Measurements from ENCODE around the gene PRKG1.

The PRKG1 gene

DNA sequence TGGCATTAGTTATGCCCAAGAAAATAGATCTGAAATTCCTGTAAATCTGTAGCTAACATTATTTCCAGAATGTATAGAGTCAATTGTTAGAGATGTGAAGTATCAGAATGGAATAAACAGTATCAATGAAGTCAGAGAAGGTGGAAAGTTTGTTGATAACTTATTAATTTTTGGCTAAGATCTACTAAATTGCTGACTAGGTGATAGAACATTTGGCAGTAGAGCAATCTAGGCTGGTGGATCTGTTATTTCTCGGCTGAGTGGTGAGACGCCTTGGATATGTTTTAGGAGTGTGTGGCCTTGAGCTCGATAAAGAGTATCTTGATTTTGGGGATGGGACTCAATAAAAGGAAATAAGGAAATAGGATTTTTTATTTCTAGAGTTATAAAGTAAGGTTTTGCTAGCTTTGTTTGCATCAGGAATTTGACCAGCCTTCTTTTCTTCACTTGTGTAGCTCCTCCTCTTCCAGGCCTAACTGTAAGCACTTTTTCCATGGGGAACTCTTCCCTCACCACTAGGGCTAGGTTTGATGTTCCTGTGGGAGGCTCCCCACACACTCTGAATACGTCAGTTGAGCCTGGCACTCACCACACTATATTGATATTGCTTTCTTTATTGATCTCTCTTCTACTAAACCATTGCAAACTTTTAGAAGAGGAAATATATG, 711.9 kb downstream of the PRKG1 start:
- no peak for DNase-seq

GRCh38 chr10:51786684-51787035, 712.4 kb downstream of the PRKG1 start:
- DNase-seq, result no peak

- no peak for DNase-seq
Measured at GRCh38 chr10:51788273-51788672, 714.0 kb downstream of the PRKG1 start.

GRCh38 chr10:51789118-51789517, 714.8 kb downstream of the PRKG1 start:
- no peak for DNase-seq

GRCh38 chr10:51789903-51790302, 715.6 kb downstream of the PRKG1 start:
- DNase-seq, result no peak

DNA sequence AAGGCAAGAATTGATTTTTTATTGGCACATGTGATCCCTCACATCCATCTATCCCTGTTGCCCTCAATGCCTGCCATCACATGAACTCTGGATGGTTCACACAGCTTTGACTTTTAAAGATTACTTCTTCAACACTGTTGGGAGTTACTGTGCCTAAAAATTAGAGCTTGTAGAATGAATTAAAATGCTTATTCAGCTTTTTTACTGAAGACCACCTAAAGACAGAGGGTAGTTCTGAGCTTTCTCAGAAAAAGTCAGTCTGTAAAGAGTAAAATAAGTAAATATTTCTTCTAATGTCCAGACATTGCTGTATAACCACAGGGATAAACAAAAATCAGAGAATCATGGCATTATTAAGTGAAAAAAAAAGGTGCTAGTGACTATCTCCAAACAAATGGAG, 718.4 kb downstream of the PRKG1 start:
- no peak for DNase-seq

DNA sequence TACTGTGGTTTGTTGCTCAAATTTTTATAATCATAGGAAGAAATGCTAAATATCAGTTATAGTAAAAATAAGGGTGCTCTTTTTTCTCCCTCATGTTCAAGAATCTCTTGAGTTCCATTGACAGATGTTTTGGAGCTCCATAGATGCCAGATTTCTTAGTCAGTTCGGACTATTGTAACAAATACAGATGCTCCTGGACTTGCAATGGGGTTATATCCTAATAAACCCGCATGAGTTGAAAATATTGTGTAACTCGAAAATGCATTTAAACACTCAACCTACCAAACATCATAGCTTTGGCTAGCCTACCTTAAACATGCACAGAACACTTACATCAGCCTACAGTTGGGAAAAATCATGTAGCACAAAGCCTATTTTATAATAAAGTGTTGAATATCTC, 725.8 kb downstream of the PRKG1 start:
- no peak for DNase-seq

DNA sequence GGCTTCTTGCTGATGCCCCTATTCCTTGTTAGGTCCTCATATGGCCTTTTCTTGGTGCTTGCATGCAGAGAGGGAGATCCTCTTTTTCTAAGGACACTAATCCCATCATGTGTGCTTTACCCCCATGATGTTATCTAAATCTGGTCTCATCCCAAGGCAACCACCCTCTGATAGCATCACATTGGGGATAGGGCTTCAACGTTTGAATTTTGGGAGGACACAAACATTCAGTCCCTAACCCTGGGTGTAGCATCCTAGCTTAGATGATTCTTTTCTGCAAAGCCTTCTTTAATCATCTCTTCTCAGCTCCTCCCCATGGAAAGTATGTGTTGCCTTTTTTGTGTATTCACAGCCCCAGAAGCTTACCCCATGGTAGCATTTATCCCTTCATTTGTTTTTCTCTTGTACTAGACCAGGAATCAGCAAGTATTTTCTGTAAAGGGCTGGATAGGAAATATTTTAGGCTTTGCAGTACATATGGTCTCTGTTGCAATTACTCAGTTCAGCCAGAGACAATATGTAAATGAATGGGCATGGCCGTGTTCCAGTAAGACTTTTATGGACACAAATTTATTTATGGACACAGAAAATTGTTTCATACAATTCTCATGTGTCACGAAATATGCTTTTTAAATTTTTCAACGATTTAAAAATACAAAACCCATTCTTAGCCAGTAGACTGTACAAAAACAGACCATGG, 726.6 kb downstream of the PRKG1 start:
- DNase-seq, result no peak

GRCh38 chr10:51802030-51802429, 727.7 kb downstream of the PRKG1 start:
- DNase-seq, result no peak

DNA sequence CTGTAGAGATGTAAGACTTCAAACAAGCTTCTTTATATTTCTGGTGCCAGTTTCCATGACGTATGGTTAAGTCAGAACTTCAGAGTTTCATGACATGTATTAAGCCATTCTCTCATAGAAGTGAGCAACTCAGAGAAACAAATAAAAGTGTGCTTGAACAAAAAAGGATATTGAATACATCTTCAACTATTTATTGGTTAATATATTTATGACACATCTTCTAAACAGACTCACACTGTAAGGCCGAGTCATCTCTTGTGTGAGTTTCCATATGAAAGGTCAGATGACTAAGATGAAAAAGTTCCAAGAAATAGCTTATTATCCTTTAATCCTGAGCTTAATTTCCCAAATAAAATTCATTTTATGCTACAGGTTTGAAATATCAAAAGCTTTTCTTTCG, 730.6 kb downstream of the PRKG1 start:
- no peak for DNase-seq

DNA sequence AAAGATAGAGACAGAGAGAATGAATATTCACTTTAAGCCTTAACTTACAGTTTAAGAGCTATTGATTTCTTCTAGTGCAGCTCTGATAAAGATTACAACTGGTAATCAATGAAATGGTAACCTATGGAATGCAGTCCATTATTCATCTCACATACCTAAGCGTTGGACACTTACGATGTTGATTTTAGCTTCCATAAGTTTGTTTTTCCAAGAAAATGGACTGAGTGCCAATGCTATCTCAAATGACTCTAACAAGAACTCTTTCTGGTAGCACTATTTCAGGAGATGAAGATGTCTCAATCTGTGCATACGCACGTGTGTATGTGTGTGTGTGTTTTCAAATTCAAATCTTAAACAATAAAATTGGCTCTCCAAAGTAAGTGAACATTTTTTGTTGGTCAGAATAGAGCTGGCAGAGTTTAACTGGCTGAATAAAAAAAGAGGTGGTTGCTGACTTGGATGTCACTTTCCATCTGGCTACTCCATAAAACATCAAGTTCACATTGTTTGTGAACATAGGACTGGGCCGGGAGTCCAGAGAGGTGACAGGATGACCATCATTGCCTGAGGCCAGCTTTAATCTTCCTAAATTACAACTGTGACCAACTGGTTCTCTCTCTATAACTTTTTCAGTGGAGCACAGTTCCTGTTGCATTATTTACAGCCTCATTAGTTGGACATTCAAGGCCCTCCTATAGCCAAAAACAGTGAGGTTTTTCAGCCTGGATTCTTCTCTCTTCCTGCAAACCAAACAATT, 732.0 kb downstream of the PRKG1 start:
- no peak for DNase-seq

DNA sequence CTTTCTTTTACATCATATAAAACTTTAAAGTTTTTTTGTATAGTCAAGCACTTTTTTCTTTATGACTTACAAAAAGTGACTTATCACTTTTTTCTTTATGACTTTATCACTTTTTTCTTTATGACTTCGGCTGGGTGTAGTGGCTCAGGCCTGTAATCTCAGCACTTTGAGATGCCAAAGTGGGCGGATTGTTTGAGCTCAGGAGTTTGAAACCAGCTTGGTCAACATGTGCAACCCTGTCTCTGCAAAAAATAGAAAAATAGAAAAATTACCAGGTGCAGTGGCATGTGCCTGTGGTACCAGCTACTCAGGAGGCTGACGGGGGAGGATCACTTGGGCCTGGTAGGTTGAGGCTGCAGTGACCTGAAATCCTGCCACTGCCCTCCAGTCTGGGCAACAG, 733.9 kb downstream of the PRKG1 start:
- no peak for DNase-seq

GRCh38 chr10:51815723-51816122, 741.4 kb downstream of the PRKG1 start:
- DNase-seq, result no peak

DNA sequence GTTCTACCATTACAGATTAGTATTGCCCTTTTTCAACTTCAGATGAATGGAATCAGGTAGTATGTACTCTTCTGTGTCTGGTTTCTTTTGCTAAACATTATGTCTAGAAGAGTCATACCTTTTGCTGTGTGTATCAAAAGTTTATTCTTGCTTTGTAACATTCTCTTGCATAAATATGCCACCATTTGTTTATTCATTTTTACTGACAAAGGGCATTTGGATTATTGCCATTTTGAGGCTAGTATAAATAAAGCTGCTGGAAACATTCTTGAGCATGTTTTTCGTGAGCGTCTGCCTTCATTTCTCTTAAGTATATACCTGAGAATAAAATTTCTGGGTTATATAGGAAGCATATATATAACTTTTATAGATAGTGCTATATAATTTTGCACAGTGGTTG, 746.8 kb downstream of the PRKG1 start:
- no peak for DNase-seq

DNA sequence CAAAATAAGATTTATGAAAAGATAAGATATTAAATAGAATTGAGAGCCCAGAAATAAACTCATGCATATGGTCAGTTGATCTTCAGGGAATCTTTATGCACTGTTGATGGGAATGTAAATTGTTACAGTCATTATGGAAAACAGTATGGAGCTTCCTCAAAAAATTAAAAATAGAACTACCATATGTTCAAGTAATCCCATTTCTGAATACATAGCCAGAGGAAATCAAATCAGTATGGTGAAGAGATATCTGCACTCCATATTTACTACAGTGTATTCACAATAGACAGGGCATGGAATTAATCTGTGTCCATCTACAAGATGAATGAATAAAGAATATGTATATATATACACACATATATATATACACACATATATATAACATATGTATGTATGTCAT, 747.5 kb downstream of the PRKG1 start:
- DNase-seq, result no peak

GRCh38 chr10:51832652-51833383, 758.5 kb downstream of the PRKG1 start:
- DNase-seq, result peak; percentile 26

DNA sequence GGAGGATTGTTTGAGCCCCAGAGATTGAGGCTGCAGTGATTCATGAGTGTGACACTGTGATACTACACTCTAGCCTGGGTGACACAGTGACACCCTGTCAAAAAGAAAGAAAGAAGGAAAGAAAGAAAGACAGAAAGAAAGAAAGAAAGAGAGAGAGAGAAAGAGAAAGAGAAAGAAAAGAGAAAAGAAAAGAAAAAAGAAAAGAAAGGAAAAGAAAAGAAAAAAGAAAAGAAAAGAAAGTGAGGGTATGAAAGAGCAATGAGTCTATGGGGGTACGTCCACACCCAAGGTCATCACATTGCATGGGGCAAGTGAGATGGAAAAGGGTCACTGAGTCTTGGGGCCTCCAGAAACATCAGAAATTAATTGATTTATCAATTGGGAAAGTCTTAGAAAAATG, 760.3 kb downstream of the PRKG1 start:
- no peak for DNase-seq

DNA sequence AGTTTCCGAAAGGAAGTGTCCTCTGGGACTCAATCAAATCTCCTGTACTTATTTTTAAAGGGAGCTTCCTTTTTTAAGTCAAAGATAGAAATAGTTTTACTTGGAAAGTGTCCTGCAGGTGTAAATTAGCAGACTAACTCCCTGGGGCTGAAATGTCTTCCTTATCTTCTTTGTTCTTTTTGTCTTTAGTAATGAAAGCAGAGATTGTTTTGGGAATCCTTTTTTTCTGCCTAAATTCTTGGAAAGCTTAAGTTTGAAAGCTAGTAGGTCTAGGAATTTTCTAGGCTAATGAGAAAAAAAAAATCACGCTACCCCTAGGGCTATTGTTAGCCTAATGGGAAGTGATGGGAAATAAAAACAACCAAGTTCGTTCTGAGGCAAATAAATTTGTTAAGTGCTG, 764.2 kb downstream of the PRKG1 start:
- DNase-seq, result no peak

GRCh38 chr10:51843966-51844365, 769.7 kb downstream of the PRKG1 start:
- DNase-seq, result no peak

DNA sequence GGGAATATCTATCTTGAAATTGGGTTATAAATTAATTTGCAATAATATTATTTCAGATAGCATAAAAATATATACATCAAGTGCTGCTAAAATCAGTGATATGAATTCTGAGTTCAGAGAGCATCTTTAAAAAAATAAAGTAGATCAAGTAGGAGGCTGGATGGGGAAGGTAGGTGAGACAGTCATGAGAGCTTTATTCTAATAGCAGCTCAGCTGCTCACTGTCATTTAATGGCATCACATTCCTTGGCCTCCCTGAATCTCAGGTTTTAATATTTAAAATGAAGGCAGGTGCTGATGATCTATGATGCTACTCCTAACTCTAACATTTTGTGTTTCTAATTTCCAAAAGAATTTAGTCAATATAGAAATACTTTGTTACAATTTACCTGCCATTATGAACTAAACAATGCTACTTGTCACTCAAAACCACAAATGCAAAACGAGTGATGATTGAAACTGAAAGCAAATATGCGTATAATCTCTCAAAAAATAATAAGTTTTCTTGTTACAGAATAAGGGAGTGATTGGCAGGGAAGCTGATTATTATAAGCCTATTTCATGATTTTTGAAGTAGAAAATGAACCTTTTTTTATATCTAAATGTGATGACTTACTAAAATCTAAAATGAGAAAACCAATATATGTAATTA, 772.7 kb downstream of the PRKG1 start:
- DNase-seq, result no peak

- no peak for DNase-seq
Measured at GRCh38 chr10:51852297-51852696, 778.0 kb downstream of the PRKG1 start.

GRCh38 chr10:51857305-51857704, 783.0 kb downstream of the PRKG1 start:
- DNase-seq, result no peak

- no peak for DNase-seq
Measured at GRCh38 chr10:51860257-51860656, 786.0 kb downstream of the PRKG1 start.
